ENCODE data around the gene BSN. TPM values are rescaled to one million over a fixed set of nuclear protein-coding genes. Genes with fewer than 3 reads are reported as not detected.

Gene BSN
- total RNA-seq, 4 donors from 2014 or later, result under 0.01 to 0.32 (median 0.27) TPM; not detected in 1

DNA sequence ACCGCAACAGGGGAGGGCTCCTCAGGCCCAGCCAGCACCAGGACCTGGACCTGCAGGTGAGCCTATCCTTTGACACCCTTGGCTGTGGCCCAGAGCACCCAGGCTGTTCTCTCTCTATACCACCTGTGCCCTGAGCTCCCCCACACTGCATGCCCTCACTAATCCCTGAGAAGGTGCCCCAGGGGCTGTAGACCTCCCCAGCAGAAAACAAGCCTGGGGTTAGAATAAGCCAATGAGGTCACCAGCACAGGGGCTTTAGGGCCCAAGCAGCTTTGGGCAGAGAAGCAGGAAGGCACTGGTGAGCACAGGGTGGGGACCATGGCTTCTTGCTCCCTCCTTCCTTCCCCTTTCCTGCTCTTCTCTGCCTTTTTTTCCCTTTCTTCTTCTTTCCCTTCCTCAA, 109.6 kb downstream of the BSN start:
- in situ Hi-C loops (cut with MboI; ENCODE audit: low pct_ligation_motif_present in 1 of 4, low pct_unique_long_range_greater_than_20kb in 1 of 4, low sequenced_read_pairs in 3 of 4) (loop anchor here in 1 of 4 donors (10.0 kb wide), 1 partner anchor 119 kb away; no protein-coding TSS in a partner anchor), intact Hi-C loops (cut with DNase I; ENCODE audit: low total_unique reads) (no loop called here)
- Histone ChIP-seq H3K36me3 (no peaks in the 10 kb centered on the region), H3K27me3 (peaks cover 16% of the 10 kb centered on the region), H3K4me3 (no peak overlapping the region), H3K27ac (no peak overlapping the region), H3K4me1 (no peaks in the 10 kb centered on the region), H3K9me3 (no peaks in the 10 kb centered on the region)
- DNase-seq, result no peak
- TF ChIP-seq POLR2AphosphoS5 (IDR thresholded peaks at IDR 0.05), result no peak
- 100% methylated on average over 1 of the region's 1 CpG; no CpG with 5 or more reads in 1 of the 2 donors for WGBS, 2 donors (ENCODE audit: low coverage in 1 of 2)

DNA sequence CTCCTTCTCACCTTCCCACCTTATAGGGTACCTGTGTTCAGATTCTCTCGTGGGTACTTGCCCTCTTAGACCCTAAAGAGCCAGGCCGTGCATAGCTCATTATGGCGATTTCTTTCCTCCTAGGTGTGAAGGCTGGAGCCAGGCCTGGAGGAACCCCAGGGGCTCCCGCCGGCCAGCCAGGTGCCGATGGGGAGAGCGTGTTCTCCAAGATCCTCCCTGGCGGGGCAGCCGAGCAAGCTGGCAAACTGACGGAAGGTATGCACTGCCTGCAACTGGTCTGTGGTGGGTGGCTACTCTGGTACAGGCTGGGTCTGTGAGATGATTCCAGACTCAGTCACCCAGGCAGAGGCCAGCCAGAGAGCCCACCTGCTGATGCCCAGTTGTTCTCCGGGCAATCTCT, 110.0 kb downstream of the BSN start:
- WGBS, 2 donors (ENCODE audit: low coverage in 1 of 2), result 91 to 100% methylated on average over 2 to 11 of the region's 11 CpGs
- peaks cover 16% of the 10 kb centered on the region for H3K27me3 ChIP-seq
- H3K9me3 ChIP-seq, result no peaks in the 10 kb centered on the region
- no peaks in the 10 kb centered on the region for H3K36me3 ChIP-seq
- intact Hi-C loops (cut with DNase I; ENCODE audit: low total_unique reads), result no loop called here
- in situ Hi-C loops (cut with MboI; ENCODE audit: low pct_ligation_motif_present in 1 of 4, low pct_unique_long_range_greater_than_20kb in 1 of 4, low sequenced_read_pairs in 3 of 4), result loop anchor here in 1 of 4 donors (10.0 kb wide), 1 partner anchor 119 kb away; no protein-coding TSS in a partner anchor
- H3K27ac ChIP-seq, result no peak overlapping the region
- no peak overlapping the region for H3K4me3 ChIP-seq
- H3K4me1 ChIP-seq, result no peaks in the 10 kb centered on the region
- TF ChIP-seq POLR2A (IDR thresholded peaks at IDR 0.05) (no peak), POLR2AphosphoS5 (IDR thresholded peaks at IDR 0.05) (no peak), EP300 (IDR thresholded peaks at IDR 0.05; ENCODE audit: low read depth) (no peak), CTCF (IDR thresholded peaks at IDR 0.05) (no peak)
- DNase-seq, result no peak

- Histone ChIP-seq H3K4me3 (no peak overlapping the region), H3K36me3 (no peaks in the 10 kb centered on the region), H3K27ac (no peak overlapping the region), H3K4me1 (no peaks in the 10 kb centered on the region), H3K9me3 (no peaks in the 10 kb centered on the region), H3K27me3 (peaks cover 16% of the 10 kb centered on the region)
- intact Hi-C loops (cut with DNase I; ENCODE audit: low total_unique reads) (no loop called here), in situ Hi-C loops (cut with MboI; ENCODE audit: low pct_ligation_motif_present in 1 of 4, low pct_unique_long_range_greater_than_20kb in 1 of 4, low sequenced_read_pairs in 3 of 4) (loop anchor here in 1 of 4 donors (10.0 kb wide), 1 partner anchor 121 kb away; no protein-coding TSS in a partner anchor)
- TF ChIP-seq POLR2A (IDR thresholded peaks at IDR 0.05) (no peak), EP300 (IDR thresholded peaks at IDR 0.05; ENCODE audit: low read depth) (no peak), POLR2AphosphoS5 (IDR thresholded peaks at IDR 0.05) (no peak), CTCF (IDR thresholded peaks at IDR 0.05) (no peak)
- no peak for DNase-seq
- WGBS, 2 donors (ENCODE audit: low coverage in 1 of 2), result 72% methylated on average over 6 of the region's 6 CpGs; no CpG with 5 or more reads in 1 of the 2 donors
Observed at GRCh38 chr3:49665822-49666519, 111.7 kb downstream of the BSN start.

GRCh38 chr3:49666592-49666991, 112.3 kb downstream of the BSN start:
- H3K4me3 ChIP-seq, result no peak overlapping the region
- in situ Hi-C loops (cut with MboI; ENCODE audit: low pct_ligation_motif_present in 1 of 4, low pct_unique_long_range_greater_than_20kb in 1 of 4, low sequenced_read_pairs in 3 of 4) (loop anchor here in 1 of 4 donors (10.0 kb wide), 1 partner anchor 122 kb away; no protein-coding TSS in a partner anchor), intact Hi-C loops (cut with DNase I; ENCODE audit: low total_unique reads) (no loop called here)
- H3K36me3 ChIP-seq, result no peaks in the 10 kb centered on the region
- 15 to 39% methylated on average over 4 to 8 of the region's 8 CpGs for WGBS, 2 donors (ENCODE audit: low coverage in 1 of 2)
- no peak for DNase-seq
- no peak overlapping the region for H3K27ac ChIP-seq
- TF ChIP-seq POLR2A (IDR thresholded peaks at IDR 0.05) (no peak), CTCF (IDR thresholded peaks at IDR 0.05) (no peak)
- H3K27me3 ChIP-seq, result peaks cover 16% of the 10 kb centered on the region
- no peaks in the 10 kb centered on the region for H3K9me3 ChIP-seq
- no peaks in the 10 kb centered on the region for H3K4me1 ChIP-seq
